H7 (cell line): Measurements from ENCODE around the gene MON2. TPM values are rescaled to one million over a fixed set of nuclear protein-coding genes. Genes with fewer than 3 reads are reported as not detected.

Experiments
- DNase-seq: peaks from one replicate; pipeline ENCODE4 v3.0.0; 2012
- H3K27me3 ChIP-seq: 2 replicates; pipeline ENCODE4 v1.6.0; 2011; ENCODE audit warnings: mild to moderate bottlenecking, low read length; ENCODE audit not compliant: control insufficient read depth, insufficient read depth
- H3K36me3 ChIP-seq: replicated peaks from 2 replicates; pipeline ENCODE4 v1.5.1; 2011; ENCODE audit warnings: low read length; ENCODE audit not compliant: control insufficient read depth, insufficient read depth
- H3K4me3 ChIP-seq: 2 replicates; pipeline ENCODE4 v1.5.1; 2011; ENCODE audit warnings: low read depth, mild to moderate bottlenecking, control low read depth, low read length, moderate library complexity; ENCODE audit not compliant: insufficient read depth
- total RNA-seq: library from RNA; depleted of rRNA; stranded (reverse); fragments of >200 nt; shearing (Covaris generic); gene quantifications from 2 replicates; pipeline ENCODE4 v1.2.3, GENCODE V29; 2014

The MON2 gene
- total RNA-seq, 1 experiment from 2014 or later: 14.4 TPM

- peaks cover 15% of the 10 kb centered on the region for H3K27me3 ChIP-seq
- no peak overlapping the region for H3K4me3 ChIP-seq
- no peaks in the 10 kb centered on the region for H3K36me3 ChIP-seq
- no peak for DNase-seq
Observed at GRCh38 chr12:62629971-62630739, 163.5 kb downstream of the MON2 start.

- peak overlapping the region; percentile 46 for H3K4me3 ChIP-seq
Observed at GRCh38 chr12:62631471-62632410, 165.1 kb downstream of the MON2 start.

GRCh38 chr12:62632411-62632918, 165.8 kb downstream of the MON2 start:
- peak overlapping the region; percentile 46 for H3K4me3 ChIP-seq
- no peaks in the 10 kb centered on the region for H3K36me3 ChIP-seq
- H3K27me3 ChIP-seq: peaks cover 15% of the 10 kb centered on the region
- DNase-seq: peak; percentile 86

More at GRCh38 chr12:62631471-62632410, 165.1 kb downstream of the MON2 start:
- DNase-seq: peak; percentile 90
- no peaks in the 10 kb centered on the region for H3K36me3 ChIP-seq
- peaks cover 15% of the 10 kb centered on the region for H3K27me3 ChIP-seq

GRCh38 chr12:62635649-62636048, 169.0 kb downstream of the MON2 start:
- no peak for DNase-seq
- H3K27me3 ChIP-seq: peaks cover 15% of the 10 kb centered on the region
- no peaks in the 10 kb centered on the region for H3K36me3 ChIP-seq
- H3K4me3 ChIP-seq: no peak overlapping the region

GRCh38 chr12:62637679-62638078, 171.1 kb downstream of the MON2 start:
- peak; percentile 65 for DNase-seq
- H3K27me3 ChIP-seq: peaks cover 6% of the 10 kb centered on the region
- H3K4me3 ChIP-seq: no peak overlapping the region
- no peaks in the 10 kb centered on the region for H3K36me3 ChIP-seq

- H3K4me3 ChIP-seq: no peak overlapping the region
- DNase-seq: no peak
- no peaks in the 10 kb centered on the region for H3K27me3 ChIP-seq
- H3K36me3 ChIP-seq: no peaks in the 10 kb centered on the region
Observed at GRCh38 chr12:62640910-62641448, 174.4 kb downstream of the MON2 start.

- no peak for DNase-seq
- Histone ChIP-seq H3K27me3 (no peaks in the 10 kb centered on the region), H3K36me3 (no peaks in the 10 kb centered on the region), H3K4me3 (no peak overlapping the region)
Observed at GRCh38 chr12:62642486-62642885, 175.9 kb downstream of the MON2 start.

- Histone ChIP-seq H3K4me3 (no peak overlapping the region), H3K36me3 (0 out of 2 replicates have a peak, but pooled peaks cover 1% of the 10 kb centered on the region), H3K27me3 (no peaks in the 10 kb centered on the region)
- no peak for DNase-seq
Observed at GRCh38 chr12:62643486-62643885, 176.9 kb downstream of the MON2 start.

- no peaks in the 10 kb centered on the region for H3K27me3 ChIP-seq
- H3K36me3 ChIP-seq: 0 out of 2 replicates have a peak, but pooled peaks cover 1% of the 10 kb centered on the region
- no peak for DNase-seq
Observed at GRCh38 chr12:62646566-62646965, 179.9 kb downstream of the MON2 start.

GRCh38 chr12:62647586-62647985, 181.0 kb downstream of the MON2 start:
- Histone ChIP-seq H3K4me3 (no peak overlapping the region), H3K27me3 (no peaks in the 10 kb centered on the region), H3K36me3 (0 out of 2 replicates have a peak, but pooled peaks cover 1% of the 10 kb centered on the region)
- DNase-seq: no peak

More at GRCh38 chr12:62646566-62646965, 179.9 kb downstream of the MON2 start:
- no peak overlapping the region for H3K4me3 ChIP-seq

GRCh38 chr12:62649412-62650138, 182.9 kb downstream of the MON2 start:
- Histone ChIP-seq H3K4me3 (no peak overlapping the region), H3K36me3 (0 out of 2 replicates have a peak, but pooled peaks cover 1% of the 10 kb centered on the region), H3K27me3 (no peaks in the 10 kb centered on the region; the same call in 1 of the 2 replicates)
- no peak for DNase-seq
